ENCODE results near the gene GSK3B.

The GSK3B gene

DNA sequence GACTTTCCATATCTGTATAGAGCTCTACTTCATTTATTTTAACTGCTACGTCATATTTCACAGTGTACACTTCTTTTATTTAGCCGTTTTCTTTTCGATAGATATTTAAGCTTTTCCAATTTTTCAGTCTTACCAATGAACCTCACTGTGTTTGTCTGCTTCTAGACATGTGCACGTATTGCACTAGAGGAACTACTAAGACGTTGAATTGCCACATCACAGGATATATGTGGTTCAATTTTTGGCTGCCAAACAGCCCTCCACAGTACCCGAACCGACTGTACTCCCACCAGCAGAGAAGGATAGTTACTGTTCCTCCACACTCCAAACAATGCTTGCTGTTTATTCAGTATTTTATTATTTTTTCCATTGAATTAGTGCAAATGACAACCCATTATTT, 310.4 kb downstream of the GSK3B start:
- no peak for DNase-seq (ENCODE audit: low read depth in 2 of 3, low spot score in 1 of 3)

- no peak for DNase-seq (ENCODE audit: low read depth in 2 of 3, low spot score in 1 of 3)
These were observed 311.0 kb downstream of the GSK3B start for GRCh38 chr3:119783255-119783654.

GRCh38 chr3:119782460-119782859, 311.8 kb downstream of the GSK3B start:
- DNase-seq (ENCODE audit: low read depth in 2 of 3, low spot score in 1 of 3) = no peak

DNA sequence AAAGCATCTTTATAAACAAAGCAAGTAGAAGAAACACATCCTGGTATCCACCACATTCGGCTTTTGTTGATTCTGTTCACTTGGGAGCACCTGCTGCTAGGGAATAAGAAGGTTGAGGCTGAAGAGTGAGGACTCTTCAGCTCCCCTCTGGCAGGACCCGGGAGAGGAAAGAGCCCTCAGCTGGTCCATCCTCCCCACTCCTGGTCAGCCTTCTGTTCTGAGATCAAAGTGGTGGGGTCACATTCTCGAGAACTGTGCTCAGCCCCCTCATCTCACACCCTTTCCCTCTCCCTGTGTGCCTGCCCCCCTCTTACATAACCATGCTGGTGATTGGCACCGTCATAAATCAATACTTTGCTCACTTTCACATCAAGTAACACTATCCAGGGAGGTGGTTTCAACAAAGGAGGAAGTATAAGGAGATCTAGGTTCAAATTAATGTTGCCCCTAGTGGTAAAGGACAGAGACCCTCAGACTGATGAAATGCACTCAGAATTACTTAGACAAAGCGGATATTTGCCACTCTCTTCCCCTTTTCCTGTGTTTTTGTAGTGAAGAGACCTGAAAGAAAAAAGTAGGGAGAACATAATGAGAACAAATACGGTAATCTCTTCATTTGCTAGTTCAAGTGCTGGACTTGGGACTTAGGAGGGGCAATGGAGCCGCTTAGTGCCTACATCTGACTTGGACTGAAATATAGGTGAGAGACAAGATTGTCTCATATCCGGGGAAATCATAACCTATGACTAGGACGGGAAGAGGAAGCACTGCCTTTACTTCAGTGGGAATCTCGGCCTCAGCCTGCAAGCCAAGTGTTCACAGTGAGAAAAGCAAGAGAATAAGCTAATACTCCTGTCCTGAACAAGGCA, 312.7 kb downstream of the GSK3B start, which contains the start of gene NR1I2:
NR1I2 (plus strand) TSS at position 772 of the 869 bp plus-strand sequence.
- no peak for DNase-seq (ENCODE audit: low read depth in 2 of 3, low spot score in 1 of 3)

DNA sequence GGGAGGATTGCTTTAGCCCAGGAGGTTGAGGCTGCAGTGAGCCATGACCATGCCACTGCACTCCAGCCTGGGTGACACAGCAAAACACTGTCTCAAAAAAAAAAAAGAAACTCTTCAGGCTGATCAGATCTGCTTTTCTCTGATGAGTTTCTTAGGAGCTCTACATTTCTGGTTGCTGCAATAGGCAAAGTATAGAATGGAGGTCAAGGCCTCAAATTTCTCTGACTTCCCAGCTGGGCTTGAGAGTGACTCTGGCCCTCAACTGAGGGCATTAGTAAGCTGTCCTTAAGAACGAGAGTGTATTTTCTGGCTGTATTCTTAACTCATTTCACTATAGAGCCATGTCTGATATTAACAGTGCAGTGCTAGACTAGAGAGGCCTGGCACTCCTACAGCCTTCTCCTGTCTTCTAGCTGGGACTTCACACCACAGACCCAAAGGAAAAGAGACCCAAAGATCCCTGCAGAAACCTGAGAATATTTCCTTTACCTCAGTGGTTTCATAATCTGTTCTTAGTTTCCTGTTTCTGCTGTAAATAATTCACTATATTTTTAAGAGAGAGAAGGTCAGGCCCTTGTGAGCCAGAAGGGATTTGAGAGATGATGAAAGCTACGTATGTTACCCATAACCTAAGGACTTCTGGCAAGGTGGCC, 314.4 kb downstream of the GSK3B start:
- DNase-seq (ENCODE audit: low read depth in 2 of 3, low spot score in 1 of 3) = no peak

GRCh38 chr3:119778811-119779210, 315.4 kb downstream of the GSK3B start:
- DNase-seq (ENCODE audit: low read depth in 2 of 3, low spot score in 1 of 3) = no peak

- no peak for DNase-seq (ENCODE audit: low read depth in 2 of 3, low spot score in 1 of 3)
These were observed 316.1 kb downstream of the GSK3B start for GRCh38 chr3:119778176-119778575.

DNA sequence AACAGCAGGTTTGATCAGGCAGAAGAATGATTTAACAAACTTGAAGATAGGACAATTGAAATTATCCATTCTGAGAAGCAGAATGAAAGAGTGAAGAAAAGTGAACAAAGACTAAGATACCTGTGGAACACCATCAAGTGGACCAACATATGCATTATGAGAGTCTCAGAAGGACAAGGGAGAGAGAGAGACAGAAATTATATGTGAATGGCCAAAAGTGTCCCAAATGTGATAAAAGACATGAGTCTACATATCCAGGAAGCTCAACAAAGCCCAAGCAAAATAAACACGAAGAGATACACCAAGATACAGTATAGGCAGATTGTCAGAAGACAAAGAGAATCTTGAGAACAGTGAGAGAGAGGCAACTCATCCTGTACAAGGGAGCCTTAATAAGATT, 317.9 kb downstream of the GSK3B start:
- no peak for DNase-seq (ENCODE audit: low read depth in 2 of 3, low spot score in 1 of 3)

- no peak for DNase-seq (ENCODE audit: low read depth in 2 of 3, low spot score in 1 of 3)
These were observed 319.8 kb downstream of the GSK3B start for GRCh38 chr3:119774444-119774843.
